HepG2 (cell line): Measurements from ENCODE around the gene CCDC83. TPM values are rescaled to one million over a fixed set of nuclear protein-coding genes. Genes with fewer than 3 reads are reported as not detected.

ENCODE experiments used
- ATAC-seq: fragments of 200-7000 bp; cut with Tn5 transposase; 3 replicates; pipeline ENCODE4 v1.9.1; 2020; ENCODE audit warnings: mild to moderate bottlenecking, moderate library complexity
- BruUV-seq: library from RNA; stranded (reverse); fragments of 400-500 nt; replicated peaks from 2 replicates; lab custom pipeline; 2021; lab: Mats Ljungman, UMichigan
- CTCF ChIA-PET: fragments of 300-600 bp; formaldehyde crosslinking; extraction: SDS; loops from one replicate; lab custom pipeline; 2021; ENCODE audit warnings: low total read pairs, inconsistent platforms, low intra/inter-chr PET ratio; lab: Yijun Ruan, JAX
- POLR2A ChIA-PET: fragments of 350-600 bp; sonication (Branson Sonifier 250); formaldehyde crosslinking; loops from one replicate; lab custom pipeline; 2020; ENCODE audit warnings: antibody characterized with exemption, inconsistent platforms; lab: Yijun Ruan, JAX
- DNase-seq: peaks from one replicate; pipeline ENCODE4 v3.0.0-alpha.2; 2015; ENCODE audit warnings: low spot score
- FAIRE-seq: peaks from 3 replicates; lab custom pipeline; 2011; peaks lifted over from hg19 to GRCh38; lab: Jason Lieb, UNC
- H2AFZ ChIP-seq: one replicate; pipeline ENCODE4 v1.6.1; 2011; ENCODE audit warnings: low read length, inconsistent platforms
- H3K27ac ChIP-seq: fragments of 300-600 bp; 3 replicates; pipeline ENCODE4 v1.8.0; 2011; ENCODE audit warnings: mixed run types, mild to moderate bottlenecking, mixed read lengths, low read length, inconsistent platforms; ENCODE audit not compliant: insufficient read depth; ENCODE audit errors: extremely low read length
- H3K27me3 ChIP-seq, 2 experiments: fragments of 200-600 bp in 1 of 2; 2 replicates in 1 of 2; 3 replicates in 1 of 2; pipeline versions ENCODE4 v1.6.0 to v1.8.0; 2011; ENCODE audit warnings: low read length in 2 of 2, mild to moderate bottlenecking in 2 of 2, moderate library complexity in 2 of 2, inconsistent platforms in 1 of 2; ENCODE audit not compliant: insufficient read depth in 2 of 2, control insufficient read depth in 1 of 2
- H3K36me3 ChIP-seq, 2 experiments: fragments of 200-600 bp in 1 of 2; replicated peaks in 1 of 2; 2 replicates in 1 of 2; 3 replicates in 1 of 2; pipeline versions ENCODE4 v1.5.1 to v1.8.0; 2011; ENCODE audit warnings: low read length in 2 of 2, inconsistent platforms in 1 of 2; ENCODE audit not compliant: insufficient read depth in 2 of 2, control insufficient read depth in 1 of 2
- H3K4me1 ChIP-seq: 2 replicates; pipeline ENCODE4 v1.5.1; 2012; ENCODE audit warnings: low read length, inconsistent platforms; ENCODE audit not compliant: insufficient read depth
- H3K4me2 ChIP-seq: 2 replicates; pipeline ENCODE4 v1.6.0; 2011; ENCODE audit warnings: low read depth, low read length, inconsistent platforms
- H3K4me3 ChIP-seq, 3 experiments: fragments of 200-600 bp in 1 of 3; sonication (generic), shearing (Covaris generic) in 1 of 3; replicated peaks in 1 of 3; 2 replicates each; pipeline ENCODE4 v1.5.1; 2011 to 2016; ENCODE audit warnings: low read length in 3 of 3, inconsistent platforms in 2 of 3, low read depth in 2 of 3, mild to moderate bottlenecking in 2 of 3, control low read depth in 1 of 3, mixed read lengths in 1 of 3; ENCODE audit not compliant: insufficient read depth in 1 of 3
- H3K79me2 ChIP-seq: one replicate; pipeline ENCODE4 v1.6.1; 2011; ENCODE audit warnings: low read length, inconsistent platforms; ENCODE audit not compliant: insufficient read depth
- H3K9ac ChIP-seq: 2 replicates; pipeline ENCODE4 v1.6.0; 2011; ENCODE audit warnings: mild to moderate bottlenecking, low read depth, low read length, inconsistent platforms; ENCODE audit not compliant: insufficient read depth
- H3K9me3 ChIP-seq: 2 replicates; pipeline ENCODE4 v1.5.1; 2012; ENCODE audit warnings: mild to moderate bottlenecking, low read length
- H4K20me1 ChIP-seq: 2 replicates; pipeline ENCODE4 v1.6.0; 2011; ENCODE audit warnings: inconsistent platforms, mild to moderate bottlenecking, low read length, moderate library complexity; ENCODE audit not compliant: insufficient read depth
- MAFF ChIP-seq: IDR thresholded peaks from 2 replicates; pipeline ENCODE4 v1.6.1; 2011; ENCODE audit warnings: low read depth, low read length, improper control_type of control experiment
- MYPOP ChIP-seq: sonication (generic); formaldehyde crosslinking; IDR thresholded peaks from 2 replicates; pipeline ENCODE4 v1.8.1; 2023; ENCODE audit warnings: mild to moderate bottlenecking, moderate library complexity, missing genetic modification reagents
- PCBP1 ChIP-seq: fragments of 200-400 bp; formaldehyde crosslinking; IDR thresholded peaks from 2 replicates; pipeline ENCODE4 v1.6.1; 2017; ENCODE audit warnings: mild to moderate bottlenecking, low read depth, low read length, borderline replicate concordance
- TEAD3 ChIP-seq: optimal IDR thresholded peaks from 2 replicates; pipeline ENCODE3; 2016; ENCODE audit warnings: borderline replicate concordance
- ZNF256 ChIP-seq: sonication (generic); formaldehyde crosslinking; conservative IDR thresholded peaks from 2 replicates; pipeline ENCODE4 v1.4.0; 2020; ENCODE audit warnings: missing genetic modification reagents
- ZNF709 ChIP-seq: sonication (generic); formaldehyde crosslinking; IDR thresholded peaks from 2 replicates; pipeline ENCODE4 v1.5.0; 2020; ENCODE audit warnings: mild to moderate bottlenecking, missing genetic modification reagents
- WGBS: methylation state at CpG from one replicate; pipeline ENCODE4 v1.1.6; 2017; ENCODE audit warnings: low lambda C conversion rate; 5-methylcytosine and 5-hydroxymethylcytosine counted together
- in situ Hi-C: cut with HindIII; loops from 2 replicates; pipeline ENCODE4 v1.10.0; 2017; ENCODE audit warnings: low pct_unique_long_range_greater_than_20kb; ENCODE audit not compliant: extremely low pct_ligation_motif_present
- intact Hi-C: fragments of 100-400 bp; cut with micrococcal nuclease; formaldehyde crosslinking; loops from one replicate; pipeline ENCODE4 v1.10.0; 2022; ENCODE audit not compliant: unreplicated experiment
- polyA plus RNA-seq, 8 experiments: library from polyadenylated mRNA; depleted of rRNA in 3 of 8; stranded (reverse) in 7 of 8; unstranded in 1 of 8; fragments of >200 nt; fragmentation: Illumina TruSeq in 4 of 8; extraction: Trizol in 4 of 8; gene quantifications; 2 replicates each; pipeline versions ENCODE4 v1.2.1 to v1.2.3, GENCODE V29; 2011 to 2016; ENCODE audit warnings: low read depth in 4 of 8, missing spikeins in 1 of 8, mixed read lengths in 1 of 8; ENCODE audit not compliant: insufficient read depth in 1 of 8
- total RNA-seq, 5 experiments: library from RNA; depleted of rRNA; stranded (reverse); fragments of >200 nt; fragmentation: Illumina TruSeq; extraction: Trizol; gene quantifications; 2 replicates each; pipeline ENCODE4 v1.2.3, GENCODE V29; 2016; ENCODE audit warnings: low read depth in 1 of 5
- TF ChIP-seq, protein P1 (sequence below): sonication (generic); formaldehyde crosslinking; IDR thresholded peaks from 2 replicates; pipeline ENCODE4 v1.4.0; 2020; ENCODE audit warnings: mild to moderate bottlenecking, missing genetic modification reagents

CCDC83 gene
- total and polyA plus RNA-seq, 2 of the 13 experiments (the other 11 are each of a cell fraction or from before 2014, with no cell fraction given) = not detected

- Histone ChIP-seq H3K9me3 (no peaks in the 10 kb centered on the region), H3K9ac (no peak overlapping the region), H3K4me2 (peak overlapping the region; percentile 85), H3K4me3 (peak overlapping the region in 2 of 3 experiments; percentile 43 to 67; a peak in 2 of 6 replicates), H3K4me1 (peaks cover 10% of the 10 kb centered on the region), H4K20me1 (no peaks in the 10 kb centered on the region), H2AFZ (no peak overlapping the region), H3K27ac (no peak overlapping the region), H3K27me3 (peaks cover 0 to 25% of the 10 kb centered on the region in 2 experiments; a peak in 2 of 5 replicates), H3K36me3 (no peaks in the 10 kb centered on the region), H3K79me2 (no peaks in the 10 kb centered on the region)
- ChIA-PET POLR2A (no interaction called here), CTCF (no interaction called here)
- WGBS = 36% methylated on average over 7 of the region's 10 CpGs
- DNase-seq (no peak), FAIRE-seq (no peak), ATAC-seq (peak; percentile 21)
- no TSS peak for BruUV-seq
- no peak for TF ChIP-seq ZNF256 (CRISPR knock-in tag)
- TF ChIP-seq PCBP1 = no peak
- TF ChIP-seq MAFF = no peak
- TF ChIP-seq, protein P1, sequence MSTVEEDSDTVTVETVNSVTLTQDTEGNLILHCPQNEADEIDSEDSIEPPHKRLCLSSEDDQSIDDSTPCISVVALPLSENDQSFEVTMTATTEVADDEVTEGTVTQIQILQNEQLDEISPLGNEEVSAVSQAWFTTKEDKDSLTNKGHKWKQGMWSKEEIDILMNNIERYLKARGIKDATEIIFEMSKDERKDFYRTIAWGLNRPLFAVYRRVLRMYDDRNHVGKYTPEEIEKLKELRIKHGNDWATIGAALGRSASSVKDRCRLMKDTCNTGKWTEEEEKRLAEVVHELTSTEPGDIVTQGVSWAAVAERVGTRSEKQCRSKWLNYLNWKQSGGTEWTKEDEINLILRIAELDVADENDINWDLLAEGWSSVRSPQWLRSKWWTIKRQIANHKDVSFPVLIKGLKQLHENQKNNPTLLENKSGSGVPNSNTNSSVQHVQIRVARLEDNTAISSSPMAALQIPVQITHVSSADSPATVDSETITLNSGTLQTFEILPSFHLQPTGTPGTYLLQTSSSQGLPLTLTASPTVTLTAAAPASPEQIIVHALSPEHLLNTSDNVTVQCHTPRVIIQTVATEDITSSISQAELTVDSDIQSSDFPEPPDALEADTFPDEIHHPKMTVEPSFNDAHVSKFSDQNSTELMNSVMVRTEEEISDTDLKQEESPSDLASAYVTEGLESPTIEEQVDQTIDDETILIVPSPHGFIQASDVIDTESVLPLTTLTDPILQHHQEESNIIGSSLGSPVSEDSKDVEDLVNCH = no peak
- 0 out of 2 replicates have a peak, but pooled peaks have one; percentile 22 for TF ChIP-seq MYPOP (CRISPR knock-in tag)
- no peak for TF ChIP-seq TEAD3 (CRISPR knock-in tag)
- TF ChIP-seq ZNF709 = 0 out of 2 replicates have a peak, but pooled peaks have one; percentile 52
- in situ Hi-C loops (no loop called here), intact Hi-C loops (no loop called here)
Observed at GRCh38 chr11:85810521-85810870, 44.7 kb upstream of the CCDC83 start.
